Activated T-helper 17 cell treated with anti-CD3 and anti-CD28 coated beads, Interleukin-2, amount 50 U/mL, for 72 hours (primary cell): Measurements from ENCODE around the gene SCIN. TPM values are rescaled to one million over a fixed set of nuclear protein-coding genes. Genes with fewer than 3 reads are reported as not detected.
"Not testable (repeated sequence)": the region's sequence is repeated elsewhere in the genome, so short reads cannot be mapped to it uniquely, and the experiment has no call there.

Source experiments
- ATAC-seq: fragments of 150-1000 bp; cut with Tn5 transposase; replicated peaks from 2 replicates; pipeline ENCODE4 v1.10.0; 2021; ENCODE audit warnings: mild to moderate bottlenecking, moderate library complexity
- H3K27ac Mint-ChIP-seq: one replicate; pipeline ENCODE4 v1.8.0; 2022; ENCODE audit warnings: mixed read lengths
- H3K27me3 Mint-ChIP-seq: one replicate; pipeline ENCODE4 v1.8.0; 2022; ENCODE audit warnings: mixed read lengths
- H3K36me3 Mint-ChIP-seq: one replicate; pipeline ENCODE4 v1.8.0; 2022; ENCODE audit warnings: low read depth, mild to moderate bottlenecking, mixed read lengths
- H3K4me1 Mint-ChIP-seq: one replicate; pipeline ENCODE4 v1.8.0; 2022; ENCODE audit warnings: mixed read lengths
- H3K4me3 Mint-ChIP-seq: one replicate; pipeline ENCODE4 v1.8.0; 2022; ENCODE audit warnings: mild to moderate bottlenecking, mixed read lengths
- H3K9me3 Mint-ChIP-seq: one replicate; pipeline ENCODE4 v1.8.0; 2022; ENCODE audit warnings: mixed read lengths
- total RNA-seq, 2 donors: library from RNA; stranded (reverse); gene quantifications; one replicate each; pipeline ENCODE4 v1.2.3, GENCODE V29; 2022

The SCIN gene
- total RNA-seq, 2 donors from 2014 or later, result 0.17 to 0.29 TPM

- H3K36me3 Mint-ChIP-seq, result no peaks in the 10 kb centered on the region
- ATAC-seq, result no peak
- no peaks in the 10 kb centered on the region for H3K9me3 Mint-ChIP-seq
- H3K4me3 Mint-ChIP-seq, result no peak overlapping the region
- no peak overlapping the region for H3K27ac Mint-ChIP-seq
- H3K4me1 Mint-ChIP-seq, result peaks cover 4% of the 10 kb centered on the region
- no peaks in the 10 kb centered on the region for H3K27me3 Mint-ChIP-seq
Measured at GRCh38 chr7:12642508-12642907, 72.0 kb downstream of the SCIN start.

GRCh38 chr7:12643001-12643643, 72.6 kb downstream of the SCIN start:
- Mint-ChIP-seq H3K4me3 (no peak overlapping the region), H3K36me3 (no peaks in the 10 kb centered on the region), H3K9me3 (no peaks in the 10 kb centered on the region), H3K27ac (no peak overlapping the region), H3K4me1 (peaks cover 3% of the 10 kb centered on the region), H3K27me3 (no peaks in the 10 kb centered on the region)
- ATAC-seq, result no peak

- Mint-ChIP-seq H3K4me1 (no peaks in the 10 kb centered on the region), H3K27ac (no peak overlapping the region)
- ATAC-seq, result no peak
Measured at GRCh38 chr7:12643644-12644043, 73.1 kb downstream of the SCIN start.

GRCh38 chr7:12645212-12645611, 74.7 kb downstream of the SCIN start:
- not testable (repeated sequence) for H3K4me3 Mint-ChIP-seq, H3K27ac Mint-ChIP-seq, ATAC-seq, H3K9me3 Mint-ChIP-seq, H3K36me3 Mint-ChIP-seq, H3K27me3 Mint-ChIP-seq, H3K4me1 Mint-ChIP-seq

More at GRCh38 chr7:12643644-12644043, 73.1 kb downstream of the SCIN start:
- no peaks in the 10 kb centered on the region for H3K9me3 Mint-ChIP-seq
- no peaks in the 10 kb centered on the region for H3K36me3 Mint-ChIP-seq
- no peak overlapping the region for H3K4me3 Mint-ChIP-seq
- H3K27me3 Mint-ChIP-seq, result no peaks in the 10 kb centered on the region

- no peaks in the 10 kb centered on the region for H3K27me3 Mint-ChIP-seq
- H3K4me1 Mint-ChIP-seq, result no peaks in the 10 kb centered on the region
- H3K9me3 Mint-ChIP-seq, result no peaks in the 10 kb centered on the region
- no peak for ATAC-seq
- no peaks in the 10 kb centered on the region for H3K36me3 Mint-ChIP-seq
- H3K27ac Mint-ChIP-seq, result no peak overlapping the region
- no peak overlapping the region for H3K4me3 Mint-ChIP-seq
Measured at GRCh38 chr7:12646139-12646538, 75.6 kb downstream of the SCIN start.

- no peak overlapping the region for H3K4me3 Mint-ChIP-seq
- H3K36me3 Mint-ChIP-seq, result no peaks in the 10 kb centered on the region
- no peak for ATAC-seq
- H3K27ac Mint-ChIP-seq, result no peak overlapping the region
- no peaks in the 10 kb centered on the region for H3K4me1 Mint-ChIP-seq
- H3K27me3 Mint-ChIP-seq, result no peaks in the 10 kb centered on the region
- H3K9me3 Mint-ChIP-seq, result no peaks in the 10 kb centered on the region
Measured at GRCh38 chr7:12647364-12648219, 77.1 kb downstream of the SCIN start.

GRCh38 chr7:12648704-12649261, 78.3 kb downstream of the SCIN start:
- ATAC-seq, result no peak
- no peak overlapping the region for H3K27ac Mint-ChIP-seq
- H3K27me3 Mint-ChIP-seq, result no peaks in the 10 kb centered on the region
- H3K9me3 Mint-ChIP-seq, result no peaks in the 10 kb centered on the region
- no peaks in the 10 kb centered on the region for H3K36me3 Mint-ChIP-seq
- H3K4me1 Mint-ChIP-seq, result no peaks in the 10 kb centered on the region
- H3K4me3 Mint-ChIP-seq, result no peak overlapping the region

GRCh38 chr7:12649348-12649747, 78.8 kb downstream of the SCIN start:
- no peaks in the 10 kb centered on the region for H3K36me3 Mint-ChIP-seq
- H3K9me3 Mint-ChIP-seq, result no peaks in the 10 kb centered on the region
- H3K4me1 Mint-ChIP-seq, result no peaks in the 10 kb centered on the region
- no peak for ATAC-seq
- no peaks in the 10 kb centered on the region for H3K27me3 Mint-ChIP-seq
- no peak overlapping the region for H3K27ac Mint-ChIP-seq
- H3K4me3 Mint-ChIP-seq, result no peak overlapping the region

- no peaks in the 10 kb centered on the region for H3K27me3 Mint-ChIP-seq
- H3K9me3 Mint-ChIP-seq, result no peaks in the 10 kb centered on the region
- no peak overlapping the region for H3K27ac Mint-ChIP-seq
- no peak for ATAC-seq
- H3K36me3 Mint-ChIP-seq, result no peaks in the 10 kb centered on the region
- no peaks in the 10 kb centered on the region for H3K4me1 Mint-ChIP-seq
- no peak overlapping the region for H3K4me3 Mint-ChIP-seq
Measured at GRCh38 chr7:12650080-12650479, 79.6 kb downstream of the SCIN start.

- no peak for ATAC-seq
- H3K27ac Mint-ChIP-seq, result no peak overlapping the region
- no peak overlapping the region for H3K4me3 Mint-ChIP-seq
- no peaks in the 10 kb centered on the region for H3K36me3 Mint-ChIP-seq
- no peaks in the 10 kb centered on the region for H3K9me3 Mint-ChIP-seq
- no peaks in the 10 kb centered on the region for H3K4me1 Mint-ChIP-seq
- H3K27me3 Mint-ChIP-seq, result no peaks in the 10 kb centered on the region
Measured at GRCh38 chr7:12653110-12653509, 82.6 kb downstream of the SCIN start.

- ATAC-seq, result no peak
- Mint-ChIP-seq H3K4me1 (no peaks in the 10 kb centered on the region), H3K36me3 (no peaks in the 10 kb centered on the region), H3K9me3 (no peaks in the 10 kb centered on the region), H3K27ac (no peak overlapping the region), H3K27me3 (no peaks in the 10 kb centered on the region), H3K4me3 (no peak overlapping the region)
Measured at GRCh38 chr7:12653518-12653917, 83.0 kb downstream of the SCIN start.

- Mint-ChIP-seq H3K4me3 (no peak overlapping the region), H3K27ac (no peak overlapping the region), H3K36me3 (no peaks in the 10 kb centered on the region), H3K4me1 (no peaks in the 10 kb centered on the region), H3K27me3 (no peaks in the 10 kb centered on the region), H3K9me3 (no peaks in the 10 kb centered on the region)
- ATAC-seq, result no peak
Measured at GRCh38 chr7:12655161-12655560, 84.6 kb downstream of the SCIN start.

- not testable (repeated sequence) for H3K36me3 Mint-ChIP-seq, H3K9me3 Mint-ChIP-seq, ATAC-seq, H3K27me3 Mint-ChIP-seq, H3K27ac Mint-ChIP-seq, H3K4me3 Mint-ChIP-seq, H3K4me1 Mint-ChIP-seq
Measured at GRCh38 chr7:12660423-12660822, 89.9 kb downstream of the SCIN start.

- not testable (repeated sequence) for ATAC-seq, H3K36me3 Mint-ChIP-seq, H3K4me1 Mint-ChIP-seq, H3K27me3 Mint-ChIP-seq, H3K9me3 Mint-ChIP-seq, H3K4me3 Mint-ChIP-seq, H3K27ac Mint-ChIP-seq
Measured at GRCh38 chr7:12660986-12661385, 90.5 kb downstream of the SCIN start.

GRCh38 chr7:12661581-12661980, 91.1 kb downstream of the SCIN start:
- ATAC-seq, result no peak
- no peaks in the 10 kb centered on the region for H3K36me3 Mint-ChIP-seq
- no peaks in the 10 kb centered on the region for H3K9me3 Mint-ChIP-seq
- no peak overlapping the region for H3K27ac Mint-ChIP-seq
- H3K4me3 Mint-ChIP-seq, result no peak overlapping the region
- no peaks in the 10 kb centered on the region for H3K4me1 Mint-ChIP-seq
- H3K27me3 Mint-ChIP-seq, result no peaks in the 10 kb centered on the region
